Measurements from ENCODE around the gene AMBN.

The AMBN gene

DNA sequence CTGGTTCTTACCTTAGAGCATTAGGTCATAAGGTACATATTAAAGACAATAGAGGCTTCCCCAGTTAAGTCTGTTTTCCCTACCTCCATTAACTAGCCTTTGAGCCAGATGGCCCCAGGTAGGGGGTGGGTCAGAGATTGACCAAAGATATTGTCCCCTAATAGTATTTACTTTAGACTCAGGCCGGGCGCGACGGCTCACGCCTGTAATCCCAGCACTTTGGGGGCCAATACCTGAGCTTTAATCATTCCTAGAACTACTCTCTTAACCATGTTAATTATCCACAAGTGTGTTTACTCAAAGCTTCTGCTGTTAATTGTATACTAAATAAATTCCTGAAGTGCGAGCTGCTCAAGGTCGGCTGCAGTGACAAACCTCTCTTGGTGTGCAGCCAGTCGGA is 28.0 kb upstream of the AMBN start:
- no peak overlapping the region for H3K27ac ChIP-seq

DNA sequence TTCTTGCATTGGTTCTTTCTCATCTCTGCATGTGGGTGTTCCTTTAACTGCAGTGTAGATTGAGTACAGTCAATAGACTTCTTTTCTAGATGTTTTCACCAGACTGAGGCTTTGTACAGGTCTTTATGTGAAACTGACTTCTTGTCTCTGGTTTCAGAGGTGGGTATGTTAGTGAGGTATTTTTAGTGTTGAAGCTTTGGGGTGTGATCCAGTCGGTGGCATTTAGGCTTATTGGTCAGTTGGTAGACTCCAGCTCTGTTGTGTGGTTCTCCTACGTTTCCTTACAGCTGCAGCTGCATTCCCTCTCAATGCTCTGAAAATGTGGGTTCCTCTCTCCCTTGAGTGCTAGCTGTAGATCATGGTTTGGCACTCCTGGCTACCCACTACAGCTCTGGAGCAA is 21.3 kb upstream of the AMBN start:
- no peak overlapping the region for H3K27ac ChIP-seq
- H3K4me3 ChIP-seq (ENCODE audit: low read depth, low read length), result no peak overlapping the region
- H3K27me3 ChIP-seq (replicated peaks), result no peaks in the 10 kb centered on the region
- in situ Hi-C loops (cut with HindIII; ENCODE audit: low pct_ligation_motif_present, low sequenced_read_pairs), result no loop called here
- no peak for TF ChIP-seq CTCF (IDR thresholded peaks at IDR 0.05; ENCODE audit: low read depth, low read length, missing control alignments)
- no peaks in the 10 kb centered on the region for H3K36me3 ChIP-seq (replicated peaks)
- no peak for DNase-seq

More for the DNA sequence above, 28.0 kb upstream of the AMBN start:
- Histone ChIP-seq H3K36me3 (replicated peaks) (no peaks in the 10 kb centered on the region), H3K4me3 (ENCODE audit: low read depth, low read length) (no peak overlapping the region), H3K27me3 (replicated peaks) (no peaks in the 10 kb centered on the region)
- DNase-seq, result no peak
- no peak for TF ChIP-seq CTCF (IDR thresholded peaks at IDR 0.05; ENCODE audit: low read depth, low read length, missing control alignments)
- in situ Hi-C loops (cut with HindIII; ENCODE audit: low pct_ligation_motif_present, low sequenced_read_pairs), result no loop called here

DNA sequence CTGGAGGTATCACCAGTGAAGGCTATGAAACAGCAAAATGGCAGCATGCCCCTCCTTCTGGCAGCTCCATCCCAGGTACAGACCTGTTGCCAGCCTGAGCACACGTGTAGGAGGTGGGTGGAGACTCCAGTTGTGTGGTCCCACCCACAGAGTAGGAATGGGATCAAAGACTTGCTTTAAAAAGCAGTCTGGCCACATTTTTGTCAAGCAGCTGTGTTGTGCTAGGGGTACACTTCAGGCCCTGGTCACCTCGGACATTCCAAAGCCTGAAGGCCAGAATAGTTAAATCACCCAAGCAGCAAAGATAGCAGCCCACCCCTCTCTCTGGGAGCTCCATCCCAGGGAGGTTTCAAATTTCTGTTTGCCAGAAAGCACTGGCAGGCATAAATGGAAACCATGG is 20.3 kb upstream of the AMBN start:
- H3K36me3 ChIP-seq (replicated peaks), result no peaks in the 10 kb centered on the region
- TF ChIP-seq CTCF (IDR thresholded peaks at IDR 0.05; ENCODE audit: low read depth, low read length, missing control alignments), result no peak
- no peak for DNase-seq
- in situ Hi-C loops (cut with HindIII; ENCODE audit: low pct_ligation_motif_present, low sequenced_read_pairs), result no loop called here
- H3K27ac ChIP-seq, result no peak overlapping the region
- no peak overlapping the region for H3K4me3 ChIP-seq (ENCODE audit: low read depth, low read length)
- no peaks in the 10 kb centered on the region for H3K27me3 ChIP-seq (replicated peaks)

DNA sequence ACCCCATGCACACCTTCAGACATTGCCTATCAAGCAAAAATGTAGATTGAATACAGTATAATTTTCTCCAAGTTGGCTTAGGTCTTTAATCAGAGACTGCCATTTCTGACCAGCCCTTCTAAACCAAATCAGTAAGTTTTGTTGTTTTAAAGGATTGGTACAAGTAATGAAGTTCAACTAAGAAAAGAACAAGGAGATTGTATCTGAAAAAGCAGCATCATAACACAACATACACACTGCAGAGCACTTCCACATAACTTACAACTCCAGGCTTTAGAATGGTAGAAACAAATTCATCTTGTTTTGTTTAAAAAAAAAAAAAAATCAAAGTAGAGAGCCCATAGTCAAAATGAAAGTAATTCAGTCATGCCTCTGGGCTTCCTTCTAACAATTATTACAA is 16.1 kb upstream of the AMBN start:
- no peak overlapping the region for H3K27ac ChIP-seq
- no peak overlapping the region for H3K4me3 ChIP-seq (ENCODE audit: low read depth, low read length)
- no peaks in the 10 kb centered on the region for H3K36me3 ChIP-seq (replicated peaks)
- no peak for TF ChIP-seq CTCF (IDR thresholded peaks at IDR 0.05; ENCODE audit: low read depth, low read length, missing control alignments)
- no peaks in the 10 kb centered on the region for H3K27me3 ChIP-seq (replicated peaks)
- DNase-seq, result no peak
- in situ Hi-C loops (cut with HindIII; ENCODE audit: low pct_ligation_motif_present, low sequenced_read_pairs), result no loop called here

DNA sequence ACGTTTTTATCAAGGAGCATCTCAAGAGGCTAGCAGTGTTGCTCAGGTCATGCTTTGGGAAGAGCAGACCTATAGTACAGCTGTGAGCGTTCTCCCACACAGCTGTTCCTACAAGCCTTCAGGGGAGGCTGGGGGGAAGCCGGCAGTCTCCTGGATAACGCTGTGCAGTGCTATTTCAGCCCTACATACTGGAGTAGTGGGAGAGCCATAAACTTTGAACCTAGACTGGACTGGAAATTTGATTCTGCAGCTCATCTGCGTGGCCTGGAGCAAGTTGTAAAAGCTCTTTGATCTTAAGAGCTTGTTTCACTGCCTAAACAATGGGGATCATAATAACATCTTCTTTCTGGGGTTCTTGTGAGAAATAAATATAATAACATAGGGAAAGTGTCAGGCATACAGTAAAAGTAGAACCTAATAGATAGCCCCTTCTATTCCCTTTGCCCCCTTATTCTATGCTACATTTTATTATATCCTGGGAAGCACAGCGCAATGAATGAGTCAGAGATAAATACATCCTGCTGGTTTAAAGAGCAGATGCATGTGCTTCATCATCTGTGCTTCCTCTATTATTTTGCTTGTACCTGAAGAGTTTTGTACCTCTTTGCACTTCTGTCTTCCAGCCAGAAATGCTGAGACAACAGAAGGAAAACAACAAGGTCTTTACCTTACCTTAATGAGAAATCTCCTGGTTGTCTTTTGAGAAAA is 14.7 kb upstream of the AMBN start:
- no peak overlapping the region for H3K4me3 ChIP-seq (ENCODE audit: low read depth, low read length)
- in situ Hi-C loops (cut with HindIII; ENCODE audit: low pct_ligation_motif_present, low sequenced_read_pairs), result no loop called here
- H3K27me3 ChIP-seq (replicated peaks), result no peaks in the 10 kb centered on the region
- DNase-seq, result no peak
- no peaks in the 10 kb centered on the region for H3K36me3 ChIP-seq (replicated peaks)
- TF ChIP-seq CTCF (IDR thresholded peaks at IDR 0.05; ENCODE audit: low read depth, low read length, missing control alignments), result no peak
- no peak overlapping the region for H3K27ac ChIP-seq

- Histone ChIP-seq H3K27ac (no peak overlapping the region), H3K4me3 (ENCODE audit: low read depth, low read length) (no peak overlapping the region), H3K27me3 (replicated peaks) (no peaks in the 10 kb centered on the region), H3K36me3 (replicated peaks) (no peaks in the 10 kb centered on the region)
- no peak for DNase-seq
- in situ Hi-C loops (cut with HindIII; ENCODE audit: low pct_ligation_motif_present, low sequenced_read_pairs), result no loop called here
- TF ChIP-seq CTCF (IDR thresholded peaks at IDR 0.05; ENCODE audit: low read depth, low read length, missing control alignments), result no peak
Measured at GRCh38 chr4:70581980-70582379, 10.1 kb upstream of the AMBN start.
